GM19023 (cell line): ENCODE data around the gene TPSAB1.

Source experiments
- ATAC-seq: cut with Tn5 transposase; IDR thresholded peaks from one replicate; pipeline ENCODE4 v1.9.1; 2021; ENCODE audit warnings: mild to moderate bottlenecking, moderate library complexity; ENCODE audit not compliant: unreplicated experiment

Gene TPSAB1

GRCh38 chr16:1209081-1209480 is 31.4 kb upstream of the TPSAB1 start:
- ATAC-seq = no peak

DNA sequence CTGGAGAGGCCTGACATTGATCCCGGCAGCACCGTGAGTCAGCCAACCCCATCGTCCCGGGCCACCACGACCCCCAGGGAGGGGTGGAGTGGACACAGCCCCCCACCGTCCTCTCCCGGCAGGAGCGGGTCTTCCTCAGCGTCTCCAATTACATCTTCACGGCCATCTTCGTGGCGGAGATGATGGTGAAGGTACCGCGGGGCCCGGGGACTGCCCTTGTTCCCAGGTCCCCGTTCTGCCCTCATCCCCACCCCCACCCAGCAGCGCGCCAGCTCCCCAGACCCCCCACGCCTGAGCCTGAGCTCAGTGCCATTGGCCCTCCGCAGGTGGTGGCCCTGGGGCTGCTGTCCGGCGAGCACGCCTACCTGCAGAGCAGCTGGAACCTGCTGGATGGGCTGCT is 30.0 kb upstream of the TPSAB1 start:
- no peak for ATAC-seq

GRCh38 chr16:1211451-1212268 is 28.8 kb upstream of the TPSAB1 start:
- no peak for ATAC-seq

DNA sequence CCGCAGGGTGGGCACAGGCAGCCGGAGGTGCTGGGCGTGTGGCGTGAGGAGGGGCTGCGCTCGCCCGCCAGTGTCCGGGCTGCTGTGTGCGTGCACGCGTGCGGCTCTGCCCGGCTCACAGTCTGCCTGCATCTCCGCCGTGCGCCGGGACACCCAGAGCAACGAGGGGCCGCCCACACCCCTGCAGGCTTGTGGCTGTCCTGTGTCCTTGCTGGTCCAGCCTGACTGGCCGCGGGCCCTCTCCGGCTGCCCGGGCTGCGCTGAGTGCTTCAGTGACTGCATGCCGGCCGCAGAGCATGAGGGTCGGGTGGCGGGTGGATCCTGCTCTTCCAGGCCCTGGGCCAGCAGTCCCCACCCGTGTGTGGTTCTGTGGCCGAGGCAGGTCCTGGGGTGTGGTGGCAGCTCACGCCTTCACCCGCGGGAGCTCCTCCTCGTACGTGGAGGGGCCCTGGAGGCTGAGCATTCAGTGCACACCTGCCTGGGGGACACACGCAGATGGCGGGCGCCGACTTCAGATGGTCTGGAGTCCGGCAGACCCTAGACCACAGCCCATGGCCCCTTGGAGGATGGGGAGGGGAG is 27.8 kb upstream of the TPSAB1 start:
- no peak for ATAC-seq

DNA sequence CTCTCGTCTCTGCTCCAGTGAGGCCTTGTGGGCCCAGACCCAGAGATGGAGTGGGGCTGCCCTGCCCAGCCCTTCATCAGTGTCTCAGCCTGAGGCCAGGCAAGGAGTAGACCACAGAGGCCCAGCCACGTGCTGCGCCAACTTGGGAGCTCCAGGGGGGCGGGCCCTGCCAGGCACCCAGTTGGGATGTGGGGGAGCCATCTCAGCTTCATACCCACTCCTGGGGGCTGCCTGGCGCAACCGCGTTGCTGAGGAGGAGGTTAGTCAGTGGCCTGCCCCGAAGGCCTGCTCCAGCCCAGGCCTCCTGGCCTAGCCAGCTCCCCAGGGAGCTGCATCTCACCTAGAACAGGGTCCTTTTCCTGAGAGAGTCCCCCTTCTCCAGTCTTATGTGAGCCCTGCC is 27.3 kb upstream of the TPSAB1 start:
- ATAC-seq = no peak

GRCh38 chr16:1213796-1214372 is 26.6 kb upstream of the TPSAB1 start:
- ATAC-seq = no peak

GRCh38 chr16:1214719-1215118 is 25.8 kb upstream of the TPSAB1 start:
- no peak for ATAC-seq

DNA sequence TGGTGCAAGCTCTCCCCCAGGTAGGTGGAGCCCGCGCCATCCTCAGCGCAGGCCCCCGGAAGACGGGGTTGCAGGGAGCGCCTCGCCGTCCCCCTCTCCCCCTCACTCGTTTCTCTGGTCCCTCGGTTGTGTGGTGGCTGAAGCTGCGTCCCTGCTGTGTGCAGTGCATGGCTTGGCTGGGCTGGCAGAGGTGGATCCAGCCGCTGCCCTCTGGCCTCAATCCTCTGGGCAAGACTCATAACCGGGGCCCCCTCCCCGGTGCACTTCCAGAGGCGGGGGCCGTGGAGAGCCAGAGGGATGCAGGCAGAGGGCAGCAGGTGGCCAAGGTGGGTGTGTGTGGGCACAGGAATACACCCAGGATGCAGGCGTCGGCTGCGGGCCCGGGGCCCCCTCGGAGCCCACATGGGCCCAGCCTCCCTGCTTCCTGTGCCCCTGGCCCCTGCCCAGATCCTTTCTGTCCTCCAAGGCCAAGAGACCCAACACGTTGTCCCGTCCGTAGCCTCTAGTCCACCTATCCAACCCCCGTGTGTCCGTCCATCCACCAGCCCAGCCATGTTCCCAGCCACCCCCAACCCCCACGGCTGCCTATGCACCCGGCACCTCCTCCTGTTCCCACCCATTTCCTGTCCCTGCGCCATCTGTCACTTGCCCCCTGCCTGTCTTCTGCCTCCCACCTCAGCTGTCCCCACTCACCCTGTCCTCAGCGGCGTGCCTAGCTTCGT is 24.8 kb upstream of the TPSAB1 start:
- no peak for ATAC-seq

DNA sequence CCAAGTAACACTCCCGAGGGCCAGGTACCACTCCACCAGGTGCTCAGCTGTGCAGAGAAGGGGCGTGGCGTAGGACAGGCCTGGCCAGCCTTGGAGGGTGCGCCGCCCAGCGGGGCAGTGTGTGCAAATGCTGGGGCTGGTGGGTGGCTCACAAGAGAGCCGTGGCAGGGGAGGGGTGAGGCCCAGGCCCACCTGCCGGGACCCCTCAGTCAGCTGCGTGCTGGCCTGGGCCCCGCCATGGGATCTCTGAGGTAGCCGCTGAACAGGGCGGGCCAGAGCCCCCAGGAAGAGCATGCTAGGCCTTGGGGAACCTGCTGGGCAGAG is 24.2 kb upstream of the TPSAB1 start:
- no peak for ATAC-seq

DNA sequence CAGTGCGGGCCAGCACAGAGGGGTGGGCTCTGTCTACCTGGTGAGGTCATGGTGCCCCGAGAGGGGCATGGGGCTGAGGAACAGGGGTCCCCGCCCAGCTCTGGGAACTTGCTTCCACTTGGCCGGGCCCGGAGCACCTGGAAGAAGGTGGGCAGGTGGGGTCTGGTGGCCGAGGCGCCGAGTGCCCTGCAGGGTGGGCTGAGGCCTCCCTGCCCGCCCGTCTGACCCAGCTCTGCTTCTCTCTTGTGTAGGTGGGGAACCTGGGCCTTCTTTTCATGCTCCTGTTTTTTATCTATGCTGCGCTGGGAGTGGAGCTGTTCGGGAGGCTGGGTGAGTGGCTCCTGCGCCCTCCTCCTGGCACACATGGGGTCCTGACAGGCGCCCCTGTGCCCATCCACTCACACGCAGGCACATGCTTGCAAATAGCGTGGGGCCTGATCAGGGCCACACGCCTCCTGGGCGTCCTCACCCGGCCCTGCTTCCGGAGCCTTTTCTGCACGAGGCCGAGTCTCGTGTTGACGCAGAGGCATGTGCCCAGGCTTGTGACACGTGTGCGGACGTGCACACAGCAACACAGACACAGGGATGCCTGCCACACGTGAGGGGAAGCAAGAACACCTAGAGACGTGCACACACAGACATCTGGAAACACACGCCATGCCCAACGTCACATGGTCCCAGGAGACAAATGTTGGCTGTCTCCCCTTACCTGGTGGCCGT is 23.7 kb upstream of the TPSAB1 start:
- ATAC-seq = no peak

DNA sequence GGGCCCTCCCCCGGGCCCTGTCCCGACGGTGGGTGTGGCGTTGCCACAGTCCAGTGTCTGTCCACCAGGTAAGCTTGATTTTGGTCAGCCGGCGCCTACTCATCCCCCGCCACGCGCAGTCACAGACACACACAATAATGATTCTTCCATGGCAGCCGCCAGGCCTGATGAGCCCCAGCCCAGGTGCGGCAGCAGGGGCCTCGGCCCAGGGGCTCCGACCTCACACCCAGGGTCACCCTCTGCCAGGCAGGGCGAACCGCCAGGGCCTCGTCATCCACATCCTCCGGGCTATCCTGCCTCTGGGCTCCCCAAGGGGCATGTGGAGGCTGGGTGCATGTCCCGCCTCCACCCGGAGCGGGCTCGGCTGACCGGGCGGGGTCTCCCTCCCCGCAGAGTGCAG is 23.0 kb upstream of the TPSAB1 start:
- no peak for ATAC-seq

DNA sequence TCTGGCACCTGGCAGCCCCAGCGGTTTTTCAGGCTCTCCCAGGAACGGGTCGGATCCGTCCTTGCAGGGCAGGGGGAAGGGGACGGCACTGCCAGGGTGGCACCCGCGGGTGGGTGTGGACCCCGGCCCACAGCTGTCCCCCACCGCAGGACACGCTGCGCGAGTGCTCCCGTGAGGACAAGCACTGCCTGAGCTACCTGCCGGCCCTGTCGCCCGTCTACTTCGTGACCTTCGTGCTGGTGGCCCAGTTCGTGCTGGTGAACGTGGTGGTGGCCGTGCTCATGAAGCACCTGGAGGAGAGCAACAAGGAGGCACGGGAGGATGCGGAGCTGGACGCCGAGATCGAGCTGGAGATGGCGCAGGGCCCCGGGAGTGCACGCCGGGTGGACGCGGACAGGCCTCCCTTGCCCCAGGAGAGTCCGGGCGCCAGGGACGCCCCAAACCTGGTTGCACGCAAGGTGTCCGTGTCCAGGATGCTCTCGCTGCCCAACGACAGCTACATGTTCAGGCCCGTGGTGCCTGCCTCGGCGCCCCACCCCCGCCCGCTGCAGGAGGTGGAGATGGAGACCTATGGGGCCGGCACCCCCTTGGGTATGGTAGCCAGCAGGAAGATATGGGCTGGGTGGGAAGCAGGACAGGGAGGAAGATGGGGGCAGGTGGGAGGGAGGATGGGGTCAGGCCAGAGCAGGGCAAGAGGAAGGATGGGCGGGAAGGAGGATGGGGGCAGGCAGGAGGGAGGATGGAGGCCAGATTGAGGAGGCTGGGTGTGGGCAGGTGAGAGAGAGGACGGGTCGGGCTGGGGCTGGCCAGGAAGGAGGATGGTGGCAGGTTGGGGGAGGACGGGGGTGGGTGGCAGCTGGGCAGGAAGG is 22.2 kb upstream of the TPSAB1 start:
- ATAC-seq = no peak

- no peak for ATAC-seq
These were observed 21.4 kb upstream of the TPSAB1 start for GRCh38 chr16:1218930-1219611.

GRCh38 chr16:1220098-1220728 is 20.3 kb upstream of the TPSAB1 start:
- no peak for ATAC-seq

GRCh38 chr16:1220841-1221627 is 19.5 kb upstream of the TPSAB1 start:
- ATAC-seq = no peak

- ATAC-seq = no peak
These were observed 18.6 kb upstream of the TPSAB1 start for GRCh38 chr16:1221628-1222552.
